Mesendoderm (in vitro differentiated cells): Measurements from ENCODE around the gene CCNC.

Experiments
- DNase-seq: peaks from one replicate; pipeline ENCODE4 v3.0.0; 2013
- H2AK5ac ChIP-seq: 2 replicates; pipeline ENCODE4 v1.6.1; 2013; ENCODE audit warnings: low read length, inconsistent platforms
- H2BK120ac ChIP-seq: 2 replicates; pipeline ENCODE4 v1.6.1; 2013; ENCODE audit warnings: low read depth, mild to moderate bottlenecking, low read length, moderate library complexity, mixed read lengths
- H2BK15ac ChIP-seq: replicated peaks from 2 replicates; pipeline ENCODE4 v1.6.1; 2013; ENCODE audit warnings: low read depth, mild to moderate bottlenecking, moderate library complexity
- H2BK5ac ChIP-seq: 2 replicates; pipeline ENCODE4 v1.6.1; 2013; ENCODE audit warnings: low read length, inconsistent platforms
- H3K18ac ChIP-seq: 2 replicates; pipeline ENCODE4 v1.6.1; 2013; ENCODE audit warnings: mild to moderate bottlenecking, low read length, mixed read lengths
- H3K23ac ChIP-seq: one replicate; pipeline ENCODE4 v1.6.1; 2013; ENCODE audit warnings: low read length
- H3K27ac ChIP-seq: 2 replicates; pipeline ENCODE4 v1.5.1; 2013; ENCODE audit warnings: low read depth, mild to moderate bottlenecking, inconsistent platforms, low read length, moderate library complexity
- H3K27me3 ChIP-seq: 2 replicates; pipeline ENCODE4 v1.6.1; 2013; ENCODE audit warnings: low read length, control low read depth, mild to moderate bottlenecking, inconsistent platforms; ENCODE audit not compliant: insufficient read depth, poor library complexity
- H3K36me3 ChIP-seq: 2 replicates; pipeline ENCODE4 v1.6.1; 2013; ENCODE audit warnings: low read length, inconsistent platforms; ENCODE audit not compliant: control insufficient read depth, insufficient read depth
- H3K4ac ChIP-seq: one replicate; pipeline ENCODE4 v1.6.1; 2013; ENCODE audit warnings: low read depth, mild to moderate bottlenecking, low read length, moderate library complexity
- H3K4me1 ChIP-seq: 2 replicates; pipeline ENCODE4 v1.6.1; 2013; ENCODE audit warnings: low read depth, low read length, inconsistent platforms; ENCODE audit not compliant: control insufficient read depth
- H3K4me2 ChIP-seq: 2 replicates; pipeline ENCODE4 v1.6.1; 2013; ENCODE audit warnings: low read length
- H3K4me3 ChIP-seq: 2 replicates; pipeline ENCODE4 v1.5.1; 2013; ENCODE audit warnings: mild to moderate bottlenecking, low read length
- H3K56ac ChIP-seq: one replicate; pipeline ENCODE4 v1.6.1; 2013; ENCODE audit warnings: low read length
- H3K79me1 ChIP-seq: 2 replicates; pipeline ENCODE4 v1.6.1; 2013; ENCODE audit warnings: low read length, inconsistent platforms
- H3K79me2 ChIP-seq: 2 replicates; pipeline ENCODE4 v1.6.1; 2013; ENCODE audit warnings: mild to moderate bottlenecking, low read length; ENCODE audit not compliant: control insufficient read depth, insufficient read depth
- H3K9ac ChIP-seq: 2 replicates; pipeline ENCODE4 v1.6.1; 2013; ENCODE audit warnings: low read length, inconsistent platforms
- H4K5ac ChIP-seq: one replicate; pipeline ENCODE4 v1.6.1; 2013; ENCODE audit warnings: low read length
- H4K8ac ChIP-seq: one replicate; pipeline ENCODE4 v1.6.1; 2013; ENCODE audit warnings: low read depth, mild to moderate bottlenecking, control low read depth, low read length, moderate library complexity
- WGBS: extraction: QIAGEN DNeasy Blood & Tissue Kit; methylation state at CpG from one replicate; pipeline ENCODE4 v1.1.7; 2013; ENCODE audit warnings: low lambda C conversion rate, missing lambda C conversion rate; ENCODE audit not compliant: insufficient coverage; ENCODE audit errors: extremely low coverage; 5-methylcytosine and 5-hydroxymethylcytosine counted together

CCNC gene

DNA sequence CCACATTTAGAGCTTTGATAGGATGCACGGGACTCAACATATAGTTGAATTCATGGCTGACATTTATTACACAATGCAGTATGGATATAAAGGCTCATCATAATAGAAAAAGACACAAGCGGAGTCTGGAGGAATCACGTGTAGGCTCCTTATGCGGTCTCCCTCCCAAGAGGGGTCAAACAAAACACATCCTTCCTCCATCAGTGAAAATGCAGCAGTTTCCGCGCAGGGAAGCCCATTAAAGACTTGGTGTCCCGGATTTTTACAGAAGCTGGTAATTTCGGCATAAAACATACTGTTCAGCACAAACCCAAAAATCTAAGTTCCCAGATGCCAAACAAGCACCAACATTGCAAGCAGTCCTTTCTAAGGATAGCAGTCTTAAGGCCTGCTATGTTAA is 54.4 kb downstream of the CCNC start:
- no peak overlapping the region for H2BK120ac ChIP-seq
- no peak overlapping the region for H3K27ac ChIP-seq
- WGBS: no CpG with 5 or more reads among the region's 8 CpGs
- H3K4me1 ChIP-seq: peaks cover 5% of the 10 kb centered on the region
- H3K56ac ChIP-seq: peak overlapping the region; percentile 74
- H3K18ac ChIP-seq: peak overlapping the region; percentile 51
- H2BK5ac ChIP-seq: no peak overlapping the region
- DNase-seq: peak; percentile 27
- peak overlapping the region; percentile 58 for H3K4me3 ChIP-seq
- no peak overlapping the region for H2AK5ac ChIP-seq
- H3K23ac ChIP-seq: no peak overlapping the region
- peaks cover 25% of the 10 kb centered on the region for H3K79me2 ChIP-seq
- H4K8ac ChIP-seq: no peak overlapping the region
- no peaks in the 10 kb centered on the region for H3K27me3 ChIP-seq
- peaks cover 8% of the 10 kb centered on the region for H3K79me1 ChIP-seq
- H3K36me3 ChIP-seq: no peaks in the 10 kb centered on the region
- peak overlapping the region; percentile 94 for H3K9ac ChIP-seq
- no peak overlapping the region for H4K5ac ChIP-seq
- peak overlapping the region; percentile 71 for H3K4me2 ChIP-seq
- no peak overlapping the region for H2BK15ac ChIP-seq
- peak overlapping the region; percentile 55 for H3K4ac ChIP-seq

GRCh38 chr6:99512033-99512432 is 56.4 kb downstream of the CCNC start:
- Histone ChIP-seq H2AK5ac (no peak overlapping the region), H3K23ac (no peak overlapping the region), H2BK120ac (no peak overlapping the region), H3K27ac (no peak overlapping the region), H3K4me3 (no peak overlapping the region), H2BK5ac (no peak overlapping the region), H3K27me3 (no peaks in the 10 kb centered on the region), H3K79me2 (peaks cover 25% of the 10 kb centered on the region), H2BK15ac (no peak overlapping the region), H3K18ac (no peak overlapping the region), H3K4ac (no peak overlapping the region), H4K8ac (no peak overlapping the region), H4K5ac (no peak overlapping the region), H3K4me1 (peaks cover 5% of the 10 kb centered on the region), H3K4me2 (no peak overlapping the region), H3K56ac (no peak overlapping the region), H3K9ac (no peak overlapping the region), H3K79me1 (peaks cover 9% of the 10 kb centered on the region), H3K36me3 (peaks cover 2% of the 10 kb centered on the region)
- no peak for DNase-seq
- WGBS: no CpG with 5 or more reads among the region's 1 CpG

DNA sequence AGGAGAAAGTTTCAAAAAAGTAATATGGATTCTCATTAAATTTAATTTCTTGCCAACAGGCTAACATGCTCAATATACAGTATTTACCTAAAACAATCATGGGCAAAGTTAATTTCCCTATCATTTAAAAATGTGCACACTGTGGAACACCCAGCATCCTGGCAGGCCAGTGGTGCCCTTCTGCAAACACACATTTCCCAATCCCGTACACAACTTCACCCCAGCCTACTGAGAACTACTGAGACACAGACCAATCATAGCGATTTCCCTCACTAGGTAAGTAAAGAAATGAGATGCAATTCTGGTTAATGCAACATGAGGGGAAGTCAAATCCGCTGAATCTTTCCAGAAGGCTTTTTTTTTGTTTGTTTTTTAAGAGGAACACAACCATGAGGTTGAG is 60.8 kb downstream of the CCNC start:
- Histone ChIP-seq H3K36me3 (peaks cover 2% of the 10 kb centered on the region), H2AK5ac (no peak overlapping the region), H3K4me3 (no peak overlapping the region), H3K23ac (no peak overlapping the region), H2BK120ac (no peak overlapping the region), H2BK5ac (no peak overlapping the region), H4K5ac (no peak overlapping the region), H3K4me1 (peaks cover under 1% of the 10 kb centered on the region), H2BK15ac (no peak overlapping the region), H4K8ac (no peak overlapping the region), H3K9ac (no peak overlapping the region), H3K18ac (no peak overlapping the region), H3K4me2 (no peak overlapping the region), H3K27me3 (no peaks in the 10 kb centered on the region), H3K79me2 (peaks cover 8% of the 10 kb centered on the region), H3K4ac (no peak overlapping the region), H3K27ac (no peak overlapping the region), H3K56ac (no peak overlapping the region), H3K79me1 (peaks cover 3% of the 10 kb centered on the region)
- DNase-seq: no peak
- no CpG with 5 or more reads among the region's 3 CpGs for WGBS

DNA sequence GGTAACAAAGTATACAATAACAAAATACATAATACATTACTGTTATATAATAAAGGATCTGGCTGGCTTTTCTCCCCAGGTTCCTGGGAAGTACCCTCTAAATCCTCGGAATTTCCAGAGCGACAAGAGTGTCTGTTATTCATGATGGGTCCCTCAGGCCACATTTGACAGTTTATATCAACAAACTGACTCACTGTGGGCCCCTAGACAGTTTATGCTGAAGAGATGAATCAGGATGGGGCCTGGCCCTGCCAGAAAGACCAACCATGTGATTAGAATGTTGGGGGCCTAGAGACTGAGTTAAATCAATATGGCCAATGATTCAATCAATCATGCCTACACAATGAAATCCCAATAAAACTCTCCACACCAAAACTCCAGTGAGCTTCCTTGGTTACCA is 66.7 kb downstream of the CCNC start:
- DNase-seq: no peak
- no peak overlapping the region for H2BK15ac ChIP-seq
- no peak overlapping the region for H3K27ac ChIP-seq
- H3K4me3 ChIP-seq: no peak overlapping the region
- no peak overlapping the region for H3K4ac ChIP-seq
- WGBS: no CpG with 5 or more reads among the region's 2 CpGs
- H2AK5ac ChIP-seq: no peak overlapping the region
- no peak overlapping the region for H3K9ac ChIP-seq
- H3K18ac ChIP-seq: no peak overlapping the region
- H3K56ac ChIP-seq: no peak overlapping the region
- no peaks in the 10 kb centered on the region for H3K79me1 ChIP-seq
- H3K4me2 ChIP-seq: no peak overlapping the region
- H3K79me2 ChIP-seq: no peaks in the 10 kb centered on the region
- H4K8ac ChIP-seq: no peak overlapping the region
- H3K27me3 ChIP-seq: no peaks in the 10 kb centered on the region
- no peaks in the 10 kb centered on the region for H3K36me3 ChIP-seq
- no peaks in the 10 kb centered on the region for H3K4me1 ChIP-seq
- no peak overlapping the region for H4K5ac ChIP-seq
- H2BK120ac ChIP-seq: no peak overlapping the region
- no peak overlapping the region for H3K23ac ChIP-seq
- no peak overlapping the region for H2BK5ac ChIP-seq

GRCh38 chr6:99498421-99498820 is 70.0 kb downstream of the CCNC start:
- H3K36me3 ChIP-seq: no peaks in the 10 kb centered on the region
- DNase-seq: no peak
- H3K23ac ChIP-seq: no peak overlapping the region
- no peak overlapping the region for H3K9ac ChIP-seq
- H3K27me3 ChIP-seq: no peaks in the 10 kb centered on the region
- H4K5ac ChIP-seq: no peak overlapping the region
- no peak overlapping the region for H2BK15ac ChIP-seq
- H2BK5ac ChIP-seq: no peak overlapping the region
- no CpG with 5 or more reads among the region's 1 CpG for WGBS
- H3K79me1 ChIP-seq: no peaks in the 10 kb centered on the region
- no peak overlapping the region for H3K4me3 ChIP-seq
- no peak overlapping the region for H2AK5ac ChIP-seq
- H3K4me2 ChIP-seq: no peak overlapping the region
- no peak overlapping the region for H2BK120ac ChIP-seq
- no peak overlapping the region for H3K4ac ChIP-seq
- no peak overlapping the region for H3K56ac ChIP-seq
- H4K8ac ChIP-seq: no peak overlapping the region
- no peaks in the 10 kb centered on the region for H3K4me1 ChIP-seq
- H3K18ac ChIP-seq: no peak overlapping the region
- H3K79me2 ChIP-seq: no peaks in the 10 kb centered on the region
- no peak overlapping the region for H3K27ac ChIP-seq

GRCh38 chr6:99495466-99495865 is 73.0 kb downstream of the CCNC start:
- H3K4me3 ChIP-seq: no peak overlapping the region
- H3K4ac ChIP-seq: no peak overlapping the region
- no CpG with 5 or more reads among the region's 1 CpG for WGBS
- no peaks in the 10 kb centered on the region for H3K79me2 ChIP-seq
- H3K4me2 ChIP-seq: no peak overlapping the region
- H3K23ac ChIP-seq: no peak overlapping the region
- H3K79me1 ChIP-seq: peaks cover 2% of the 10 kb centered on the region
- H2BK15ac ChIP-seq: no peak overlapping the region
- H4K5ac ChIP-seq: no peak overlapping the region
- no peak overlapping the region for H4K8ac ChIP-seq
- no peak overlapping the region for H3K27ac ChIP-seq
- H3K18ac ChIP-seq: no peak overlapping the region
- H3K27me3 ChIP-seq: no peaks in the 10 kb centered on the region
- H3K36me3 ChIP-seq: no peaks in the 10 kb centered on the region
- no peak overlapping the region for H2BK120ac ChIP-seq
- no peak for DNase-seq
- H2BK5ac ChIP-seq: no peak overlapping the region
- no peak overlapping the region for H2AK5ac ChIP-seq
- H3K4me1 ChIP-seq: no peaks in the 10 kb centered on the region
- H3K56ac ChIP-seq: no peak overlapping the region
- H3K9ac ChIP-seq: no peak overlapping the region
